ENCODE data around the gene HCN4. TPM values are rescaled to one million over a fixed set of nuclear protein-coding genes. Genes with fewer than 3 reads are reported as not detected.

Gene HCN4
- total RNA-seq, 4 donors from 2014 or later, result not detected

GRCh38 chr15:73386886-73387506, 18.2 kb upstream of the HCN4 start:
- Histone ChIP-seq H3K9me3 (peaks cover 0 to 5% (median 0%) of the 10 kb centered on the region in 4 donors), H3K36me3 (no peaks in the 10 kb centered on the region), H3K4me1 (no peaks in the 10 kb centered on the region), H3K4me3 (no peak overlapping the region), H3K27me3 (peaks cover 0 to 3% of the 10 kb centered on the region in 2 donors), H3K27ac (no peak overlapping the region)
- TF ChIP-seq POLR2A (IDR thresholded peaks at IDR 0.05) (no peak), EP300 (IDR thresholded peaks at IDR 0.05) (no peak), CTCF (IDR thresholded peaks at IDR 0.05) (no peak)
- WGBS, 2 donors, result 48 to 60% methylated on average over 8 of the region's 8 CpGs
- no peak for DNase-seq (ENCODE audit: low spot score in 2 of 2)

- TF ChIP-seq POLR2A (IDR thresholded peaks at IDR 0.05), result no peak
- no peak for TF ChIP-seq CTCF (IDR thresholded peaks at IDR 0.05)
- no peak for TF ChIP-seq EP300 (IDR thresholded peaks at IDR 0.05)
- Histone ChIP-seq H3K27me3 (peaks cover 0 to 3% of the 10 kb centered on the region in 2 donors), H3K9me3 (peaks cover 0 to 10% (median 0%) of the 10 kb centered on the region in 4 donors), H3K4me3 (no peak overlapping the region), H3K27ac (no peak overlapping the region), H3K4me1 (no peaks in the 10 kb centered on the region), H3K36me3 (no peaks in the 10 kb centered on the region)
- WGBS, 2 donors, result 84 to 93% methylated on average over 4 to 5 of the region's 5 CpGs
- DNase-seq (ENCODE audit: low spot score in 2 of 2), result no peak
Measured at GRCh38 chr15:73386238-73386637, 17.5 kb upstream of the HCN4 start.

- Histone ChIP-seq H3K36me3 (no peaks in the 10 kb centered on the region), H3K4me3 (no peak overlapping the region), H3K27me3 (peaks cover 0 to 3% of the 10 kb centered on the region in 2 donors), H3K9me3 (peaks cover 0 to 19% (median 2%) of the 10 kb centered on the region in 4 donors), H3K27ac (no peak overlapping the region), H3K4me1 (no peaks in the 10 kb centered on the region)
- no peak for TF ChIP-seq POLR2A (IDR thresholded peaks at IDR 0.05)
- TF ChIP-seq EP300 (IDR thresholded peaks at IDR 0.05), result no peak
- no peak for TF ChIP-seq CTCF (IDR thresholded peaks at IDR 0.05)
- WGBS, 2 donors, result 79 to 87% methylated on average over 9 of the region's 9 CpGs
- no peak for DNase-seq (ENCODE audit: low spot score in 2 of 2)
Measured at GRCh38 chr15:73385205-73385604, 16.4 kb upstream of the HCN4 start.

GRCh38 chr15:73383310-73384189, 14.8 kb upstream of the HCN4 start:
- Histone ChIP-seq H3K9me3 (peaks cover 0 to 19% (median 2%) of the 10 kb centered on the region in 4 donors), H3K4me1 (no peaks in the 10 kb centered on the region), H3K27ac (no peak overlapping the region), H3K36me3 (no peaks in the 10 kb centered on the region), H3K4me3 (no peak overlapping the region), H3K27me3 (peaks cover 0 to 3% of the 10 kb centered on the region in 2 donors)
- 71 to 77% methylated on average over 9 of the region's 9 CpGs for WGBS, 2 donors
- no peak for TF ChIP-seq CTCF (IDR thresholded peaks at IDR 0.05)
- no peak for TF ChIP-seq POLR2A (IDR thresholded peaks at IDR 0.05)
- TF ChIP-seq EP300 (IDR thresholded peaks at IDR 0.05), result no peak
- DNase-seq (ENCODE audit: low spot score in 2 of 2), result no peak

- no peak overlapping the region for H3K27ac ChIP-seq
- 88 to 90% methylated on average over 7 of the region's 7 CpGs for WGBS, 2 donors
- TF ChIP-seq POLR2A (IDR thresholded peaks at IDR 0.05) (no peak), EP300 (IDR thresholded peaks at IDR 0.05) (no peak), CTCF (IDR thresholded peaks at IDR 0.05) (no peak)
- no peak overlapping the region for H3K4me3 ChIP-seq
- no peaks in the 10 kb centered on the region for H3K4me1 ChIP-seq
- no peak for DNase-seq (ENCODE audit: low spot score in 2 of 2)
- no peaks in the 10 kb centered on the region for H3K36me3 ChIP-seq
- H3K9me3 ChIP-seq, result peaks cover 0 to 19% (median 2%) of the 10 kb centered on the region in 4 donors
- H3K27me3 ChIP-seq, result peaks cover 0 to 3% of the 10 kb centered on the region in 2 donors
Measured at GRCh38 chr15:73382115-73382514, 13.4 kb upstream of the HCN4 start.

All from tibial nerve (tissue), 4 donors.